Stimulated activated CD8-positive, alpha-beta memory T cell treated with anti-CD3 and anti-CD28 coated beads, Interleukin-15, amount 100 ng/mL, for 48 hours (primary cell): ENCODE data around the gene PTTG1IP.
"Not testable (repeated sequence)": the region's sequence is repeated elsewhere in the genome, so short reads cannot be mapped to it uniquely, and the experiment has no call there.

Source experiments
- DNase-seq, 2 donors: peaks; one replicate each; pipeline ENCODE4 v3.0.0-alpha.2; 2020; ENCODE audit warnings: low read depth in 2 of 2

The PTTG1IP gene

DNA sequence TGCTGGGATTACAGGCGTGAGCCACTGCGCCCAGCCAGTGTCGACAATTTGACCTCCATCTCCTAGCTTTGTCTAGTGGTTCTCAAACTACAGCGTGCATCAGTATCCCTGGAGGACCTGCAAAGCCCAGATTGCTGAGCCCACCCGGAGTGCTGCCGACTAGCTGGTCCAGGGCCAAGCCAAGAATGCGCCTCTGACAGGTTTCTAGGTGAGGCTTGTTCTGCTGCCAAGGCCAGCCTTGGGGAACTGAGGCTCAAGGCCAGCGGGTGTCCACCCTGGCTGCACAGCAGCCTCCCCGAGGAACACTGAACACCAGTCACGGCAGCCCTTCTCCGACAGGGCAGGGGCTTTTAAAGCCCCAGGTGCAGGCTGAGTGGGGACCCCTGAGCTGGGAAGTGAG is 9.8 kb upstream of the PTTG1IP start:
- DNase-seq, result no peak

DNA sequence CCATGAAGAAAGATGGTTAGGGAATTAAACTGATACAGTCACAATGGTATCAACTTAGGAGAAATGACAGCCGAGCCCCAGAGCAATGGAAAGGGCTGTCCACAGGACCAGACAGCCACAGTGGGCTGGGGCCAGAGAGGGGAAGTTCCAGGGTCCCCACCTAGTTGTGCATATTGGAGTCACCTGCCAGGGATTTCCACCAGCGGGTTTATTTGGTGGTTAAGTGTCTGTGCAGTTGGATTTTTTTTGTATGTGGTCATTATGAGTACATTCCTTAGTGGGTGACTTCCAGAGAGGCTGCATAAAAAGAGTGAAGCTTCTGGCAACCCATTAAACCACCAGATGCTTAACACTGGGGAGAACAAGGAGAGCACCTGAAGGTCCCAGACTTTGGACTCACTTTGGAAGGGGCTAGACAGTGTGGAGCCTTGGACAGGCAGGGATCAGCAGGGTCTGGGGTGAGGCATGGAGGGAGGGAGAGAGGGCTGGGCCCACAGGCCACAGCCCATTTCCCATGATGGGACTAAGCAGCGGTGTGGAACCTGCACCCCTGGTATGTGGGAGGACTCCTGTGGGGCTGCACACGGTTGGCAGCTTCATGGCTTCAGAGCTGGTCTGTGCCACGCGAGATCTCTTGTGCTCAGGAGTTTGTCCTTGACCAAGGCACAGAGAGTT is 7.8 kb upstream of the PTTG1IP start:
- DNase-seq, result no peak

DNA sequence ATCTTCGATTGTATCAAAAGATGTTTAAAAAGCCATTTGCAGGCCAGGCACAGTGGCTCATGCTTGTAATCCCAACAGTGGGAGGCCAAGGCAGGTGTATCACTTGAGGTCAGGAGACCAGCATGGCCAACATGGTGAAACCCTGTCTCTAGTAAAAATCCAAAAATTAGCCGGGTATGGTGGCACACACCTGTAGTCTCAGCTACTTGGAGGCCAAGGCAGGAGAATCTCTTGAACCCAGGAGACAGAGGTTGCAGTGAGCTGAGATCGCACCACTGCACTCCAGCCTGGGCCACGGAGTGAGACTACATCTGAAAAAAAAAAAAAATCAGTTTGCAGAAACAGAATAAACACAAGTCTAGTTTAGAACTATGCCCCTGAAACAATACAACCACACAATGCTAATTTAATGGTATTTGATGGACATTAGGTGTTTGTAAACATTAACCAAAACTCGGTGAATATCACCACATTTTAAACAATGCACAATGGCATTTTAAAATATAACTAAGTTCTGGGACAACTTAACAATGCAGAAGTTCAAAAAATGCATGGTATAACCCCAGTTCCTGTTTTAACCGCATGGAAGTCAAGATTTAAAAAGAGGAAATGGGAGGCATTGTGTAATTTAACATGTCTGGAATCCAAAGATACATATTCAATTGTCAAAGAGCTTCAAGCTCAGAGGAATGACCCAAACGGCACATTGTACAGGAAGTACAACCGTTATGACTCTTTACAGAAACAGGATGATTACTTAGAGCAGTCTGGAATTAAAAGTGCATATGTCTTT is 7.1 kb upstream of the PTTG1IP start:
- no peak for DNase-seq

DNA sequence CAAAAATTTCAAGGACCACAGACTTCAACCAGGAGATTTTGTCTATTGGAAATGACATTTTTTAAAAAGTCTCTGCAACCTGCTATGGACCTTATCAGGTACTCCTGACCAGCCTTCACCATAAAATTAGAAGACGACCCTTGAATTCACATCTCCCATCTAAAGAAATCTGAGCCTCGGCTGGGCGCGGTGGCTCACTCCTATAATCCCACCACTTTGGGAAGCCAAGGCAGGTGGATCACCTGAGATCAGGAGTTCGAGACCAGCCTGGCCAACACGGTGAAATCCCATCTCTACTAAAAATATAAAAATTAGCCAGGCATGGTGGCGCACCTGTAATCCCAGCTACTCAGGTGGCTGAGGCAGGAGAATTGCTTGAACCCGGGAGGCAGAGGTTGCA is 5.7 kb upstream of the PTTG1IP start:
- DNase-seq, result not testable (repeated sequence)

DNA sequence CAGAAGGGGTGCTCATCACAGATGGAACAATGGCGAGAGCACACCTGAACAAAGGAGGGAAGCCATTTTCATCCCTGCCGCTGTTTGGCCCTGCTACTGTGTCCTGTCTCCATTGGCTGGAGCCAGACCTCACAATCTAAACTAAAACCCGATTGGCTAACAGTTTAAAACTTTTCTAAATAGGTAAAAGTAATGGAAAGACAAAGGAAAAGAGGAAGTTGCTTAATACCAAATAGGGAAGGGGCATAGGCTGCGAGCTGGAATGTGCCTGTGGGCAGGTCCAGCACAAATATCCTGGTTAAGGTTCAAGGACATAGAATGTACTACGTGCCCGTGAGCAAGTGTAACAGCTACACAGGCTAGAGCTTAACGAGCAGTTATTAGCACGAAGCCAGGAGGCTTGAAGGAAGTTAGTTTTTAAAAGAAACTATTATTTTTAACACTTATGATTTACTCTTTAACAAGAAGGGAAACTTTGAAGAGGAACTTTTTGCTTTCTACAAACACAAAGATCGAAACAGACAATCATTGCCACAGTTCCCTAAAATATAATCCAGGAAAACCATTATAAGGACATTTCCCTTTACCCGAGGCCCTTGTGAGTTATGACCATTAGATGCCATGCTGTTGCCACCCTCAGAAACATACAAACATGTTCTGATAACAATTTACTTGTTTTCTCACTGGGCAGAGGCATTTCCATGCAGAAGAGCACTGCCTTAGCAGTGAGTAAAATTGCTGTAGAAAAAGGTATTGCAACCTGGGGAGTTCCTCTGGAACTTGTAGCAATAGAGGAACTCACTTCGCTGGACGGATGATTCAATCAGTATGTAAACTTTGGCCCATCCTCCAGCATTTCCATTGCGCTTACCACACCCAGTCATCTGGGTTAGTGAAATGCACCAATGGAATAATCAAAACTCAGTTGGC is 4.8 kb upstream of the PTTG1IP start:
- DNase-seq, result no peak

DNA sequence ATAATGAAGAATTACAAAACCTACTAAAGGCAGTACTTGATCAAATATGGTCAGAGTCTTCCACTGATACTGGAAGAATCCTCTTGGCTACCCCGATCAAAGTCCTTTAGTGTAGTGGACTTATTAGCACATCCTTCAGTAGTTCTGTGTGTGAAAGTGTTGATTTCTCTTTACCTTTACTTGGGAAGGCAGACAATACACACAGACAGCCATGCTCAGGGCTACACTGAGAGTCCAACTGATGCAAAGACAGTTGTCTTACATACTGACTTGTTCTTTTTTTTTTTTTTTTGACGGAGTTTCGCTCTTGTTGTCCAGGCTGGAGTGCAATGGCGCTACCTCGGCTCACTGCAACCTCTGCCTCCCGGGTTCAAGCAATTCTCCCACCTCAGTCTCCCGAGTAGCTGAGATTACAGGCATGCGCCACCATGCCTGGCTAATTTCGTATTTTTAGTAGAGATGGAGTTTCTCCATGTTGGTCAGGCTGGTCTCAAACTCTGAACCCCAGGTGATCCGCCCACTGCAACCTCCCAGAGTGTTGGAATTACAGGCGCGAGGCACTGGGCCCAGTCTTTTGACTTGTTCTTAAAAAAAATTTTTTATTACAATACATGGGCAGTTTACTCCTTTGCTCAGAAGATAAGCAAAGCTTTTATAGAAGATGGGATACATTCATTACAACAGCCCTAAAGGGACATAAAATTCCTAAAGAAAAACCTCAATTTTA is 3.5 kb upstream of the PTTG1IP start:
- DNase-seq, result no peak

DNA sequence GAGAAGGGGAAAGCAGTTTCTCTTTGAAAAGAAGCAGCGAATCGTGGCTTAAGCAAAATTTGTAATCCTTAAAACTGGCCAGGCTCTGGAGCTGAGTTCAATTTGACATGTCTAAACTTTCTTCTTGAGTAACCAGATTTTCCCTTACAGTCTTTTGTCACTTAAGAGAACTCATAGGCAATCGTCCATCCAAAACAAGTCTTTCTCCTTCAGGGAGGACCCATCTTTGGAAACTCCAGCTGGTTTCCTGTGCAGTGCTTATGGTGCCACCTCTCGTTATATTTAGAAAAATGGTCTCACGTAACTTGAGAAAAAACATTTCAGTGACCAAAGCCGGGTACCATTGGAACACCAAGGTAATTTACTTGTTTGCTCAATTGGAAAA is 1.8 kb upstream of the PTTG1IP start:
- DNase-seq, result no peak

GRCh38 chr21:44874497-44875315 is 1.2 kb upstream of the PTTG1IP start:
- DNase-seq, result no peak

GRCh38 chr21:44874240-44874496 is 678 bp upstream of the PTTG1IP start:
- no peak for DNase-seq

DNA sequence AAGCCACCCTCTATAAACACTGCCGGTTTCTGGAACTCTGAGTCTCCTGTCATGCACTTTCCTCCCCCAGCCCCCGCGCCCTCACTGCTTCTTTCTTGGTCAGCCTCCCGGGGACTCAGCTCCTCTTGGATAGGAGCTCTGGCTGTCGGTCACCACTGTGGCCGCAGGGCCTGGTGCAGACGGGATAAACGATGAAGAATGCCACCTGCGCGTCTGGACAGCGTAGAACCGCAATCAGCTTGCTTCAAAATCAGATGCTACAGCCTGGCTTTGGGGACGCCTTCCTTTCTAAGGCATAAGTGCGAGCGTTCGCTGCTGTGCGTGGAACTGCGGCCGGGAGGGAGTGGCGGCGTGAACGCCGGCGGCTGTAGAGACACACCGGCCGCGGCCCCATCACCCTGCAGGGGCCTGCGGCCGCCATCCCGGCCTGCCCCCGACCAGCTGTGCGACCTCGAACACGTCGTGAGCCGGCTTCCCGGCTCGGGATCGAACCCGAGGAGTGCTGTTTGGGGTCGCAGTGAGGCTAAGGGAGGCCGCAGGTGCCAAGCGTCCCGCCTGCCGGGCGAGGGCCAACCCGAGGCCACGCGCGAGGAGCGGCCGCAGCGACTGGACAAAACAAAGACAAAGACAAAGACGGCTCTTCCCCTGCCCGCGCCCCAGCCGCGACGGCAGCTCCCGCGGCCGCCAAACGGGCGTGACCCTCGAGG is 688 bp downstream of the PTTG1IP start:
- no peak for DNase-seq

GRCh38 chr21:44872323-44872648 is 1.2 kb downstream of the PTTG1IP start:
- DNase-seq, result no peak

- no peak for DNase-seq
Measured at GRCh38 chr21:44871576-44872269, 1.8 kb downstream of the PTTG1IP start.

- no peak for DNase-seq
Measured at GRCh38 chr21:44870748-44871495, 2.6 kb downstream of the PTTG1IP start.

DNA sequence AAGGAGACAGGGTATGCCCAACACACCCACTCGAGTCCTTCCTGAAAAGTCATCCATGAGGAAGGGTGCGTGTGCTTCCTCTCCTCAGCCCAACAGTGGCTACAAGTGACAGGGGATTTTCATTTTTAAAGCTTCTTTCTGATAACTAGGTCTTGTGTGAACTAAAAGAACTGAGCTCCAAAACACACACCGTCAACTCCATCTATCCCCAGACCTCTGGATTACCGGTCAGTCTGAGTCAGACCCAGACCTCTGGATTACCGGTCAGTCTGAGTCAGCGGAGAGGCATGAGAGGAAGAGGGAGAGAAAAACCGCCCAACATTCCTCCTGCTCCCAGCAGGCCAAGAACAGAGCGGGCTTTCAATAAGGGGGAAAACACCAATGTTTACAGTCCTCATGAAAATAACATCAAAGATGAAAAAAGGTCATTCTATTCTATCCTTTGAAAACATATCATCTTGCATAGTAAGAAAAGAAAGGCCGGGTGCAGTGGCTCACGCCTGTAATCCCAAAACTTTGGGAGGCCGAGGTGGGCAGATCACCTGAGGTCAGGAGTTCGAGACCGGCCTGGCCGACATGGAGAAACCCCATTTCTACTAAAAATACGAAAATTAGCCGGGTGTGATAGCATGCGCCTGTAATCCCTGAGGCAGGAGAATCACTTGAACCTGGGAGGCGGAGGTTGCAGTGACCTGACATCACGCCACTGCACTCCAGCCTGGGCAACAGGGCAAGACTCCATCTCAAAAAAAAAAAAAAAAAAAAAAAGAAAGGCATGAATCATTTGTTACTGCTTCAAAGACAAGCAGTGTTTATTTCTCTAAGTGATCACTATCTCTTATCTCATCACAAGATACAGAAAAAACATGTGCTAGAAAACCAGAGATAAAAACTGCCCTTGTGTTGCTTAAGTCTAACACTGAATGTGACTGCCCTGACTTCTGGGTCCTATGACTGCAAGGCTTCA is 3.4 kb downstream of the PTTG1IP start:
- DNase-seq, result no peak

DNA sequence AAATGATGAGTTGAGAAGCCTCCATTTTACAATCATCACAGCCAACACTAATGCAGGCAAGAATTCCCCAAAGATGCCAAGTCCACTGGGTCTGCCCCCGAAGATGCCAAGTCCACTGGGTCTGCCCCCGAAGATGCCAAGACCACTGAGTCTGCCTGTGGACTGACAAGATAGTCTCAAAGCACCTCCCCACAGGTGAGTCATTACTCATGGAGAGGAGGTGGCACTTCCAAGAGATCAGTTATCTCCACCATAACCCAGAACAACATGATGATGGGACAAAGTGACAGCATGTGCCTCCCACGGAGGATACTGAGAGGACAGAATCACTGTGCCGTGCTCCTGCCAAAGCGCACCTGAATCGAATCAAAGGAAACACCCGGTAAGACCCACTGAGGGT is 4.8 kb downstream of the PTTG1IP start:
- DNase-seq, result no peak

DNA sequence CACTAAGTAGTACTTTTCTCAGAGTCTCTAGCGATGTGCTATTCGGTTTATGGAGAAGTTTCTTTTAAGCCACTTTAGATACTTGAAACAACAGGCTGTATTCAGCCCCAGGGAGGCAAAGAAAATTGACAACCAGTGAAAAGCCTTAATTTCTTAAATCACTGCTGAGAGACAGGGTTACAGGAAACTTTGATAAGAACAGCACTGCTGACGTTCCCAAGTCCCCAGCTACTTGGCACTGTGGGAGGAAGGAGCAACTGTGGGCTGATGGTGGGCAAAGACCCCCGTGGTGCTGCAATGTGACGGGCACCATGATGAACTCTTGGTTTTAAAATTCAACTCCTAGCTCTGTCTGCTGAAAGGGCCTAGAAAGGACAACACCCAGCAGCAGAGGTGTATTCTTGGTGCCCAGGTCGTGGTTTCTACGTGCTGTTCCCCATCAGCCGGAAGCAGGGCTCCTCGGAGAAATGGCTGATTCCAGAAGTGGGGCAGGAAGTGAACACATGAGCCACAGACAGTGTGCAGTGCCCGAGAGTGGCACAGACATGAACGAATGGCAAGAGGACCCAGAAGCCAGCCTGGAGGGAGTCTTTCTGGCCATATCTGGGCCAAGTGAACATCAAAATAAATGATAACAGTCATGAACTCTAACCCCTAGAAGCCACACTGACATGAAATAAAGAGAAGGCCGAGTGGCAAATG is 5.3 kb downstream of the PTTG1IP start:
- DNase-seq, result no peak

- DNase-seq, result no peak
Measured at GRCh38 chr21:44867464-44867863, 6.0 kb downstream of the PTTG1IP start.

DNA sequence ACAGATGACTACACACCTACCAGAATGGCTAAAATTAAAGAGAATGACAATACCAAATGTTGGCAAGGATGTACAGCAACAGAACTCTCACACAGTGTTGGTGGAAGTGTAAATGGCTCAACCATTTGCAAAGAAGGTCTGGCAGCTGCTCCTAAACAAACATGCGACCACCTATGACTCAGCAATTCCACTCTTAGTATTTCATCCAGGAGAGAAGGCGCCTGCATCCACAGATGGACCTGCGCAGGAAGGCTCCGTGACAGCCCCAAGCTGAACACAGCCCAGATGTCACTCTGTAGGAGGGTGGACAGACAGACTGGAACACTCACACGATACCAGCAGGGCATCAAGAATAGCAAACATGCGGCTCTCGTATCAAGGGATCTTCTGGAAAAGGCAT is 6.7 kb downstream of the PTTG1IP start:
- DNase-seq, result no peak
